GM23248 (cell line): ENCODE data around the gene PRDM10.

Experiments
- EZH2 ChIP-seq: fragments of 200-600 bp; sonication (generic); IDR thresholded peaks from 2 replicates; pipeline ENCODE4 v1.6.1; 2018; ENCODE audit warnings: antibody characterized with exemption, mild to moderate bottlenecking; ENCODE audit not compliant: insufficient read depth, poor library complexity, severe bottlenecking
- EZH2phosphoT487 ChIP-seq: fragments of 200-600 bp; sonication (generic); IDR thresholded peaks from 2 replicates; pipeline ENCODE4 v1.6.1; 2018; ENCODE audit warnings: antibody characterized with exemption, moderate library complexity, mild to moderate bottlenecking, low read depth; ENCODE audit not compliant: insufficient read depth

DNA sequence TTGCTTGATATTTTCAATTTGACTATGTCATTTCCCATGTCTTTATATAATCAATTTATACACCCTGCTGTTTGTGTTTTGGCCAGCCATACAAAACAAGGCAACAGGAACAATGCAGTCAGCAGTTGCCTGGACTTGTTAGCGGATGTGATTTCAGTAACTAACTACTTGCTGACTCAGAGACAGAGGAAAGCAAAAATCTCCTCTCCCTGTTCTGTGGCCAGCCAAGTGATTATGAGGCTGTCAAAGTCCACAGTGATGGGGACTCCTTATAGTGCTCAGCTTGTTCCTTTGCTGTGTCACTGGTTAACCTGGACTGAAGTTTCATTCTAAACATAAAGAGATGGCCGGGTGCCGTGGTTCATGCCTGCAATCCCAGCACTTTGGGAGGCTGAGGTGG lies 34.4 kb upstream of the PRDM10 start:
- TF ChIP-seq EZH2phosphoT487 (no peak), EZH2 (no peak)
